Activated CD4-positive, alpha-beta T cell treated with anti-CD3 and anti-CD28 coated beads, Interleukin-2, amount 50 U/mL, for 24 hours (primary cell): ENCODE data around the gene CD36.

ENCODE experiments used
- DNase-seq, 2 donors: peaks; one replicate each; pipeline ENCODE4 v3.0.0-alpha.2; 2020; ENCODE audit warnings: low read depth in 1 of 2, low spot score in 1 of 2

Gene CD36

GRCh38 chr7:80637911-80638765 is at the start of gene CD36:
TSS of gene CD36 (plus strand) at chr7:80638642. CDS start at chr7:80646741, 8,099 bp downstream.
- no peak for DNase-seq

GRCh38 chr7:80589631-80590030 is 48.8 kb upstream of the CD36 start:
- DNase-seq: no peak

- no peak for DNase-seq
Measured at GRCh38 chr7:80591654-80592053, 46.8 kb upstream of the CD36 start.

- DNase-seq: no peak
Measured at GRCh38 chr7:80593869-80594586, 44.4 kb upstream of the CD36 start.

GRCh38 chr7:80596933-80597517 is 41.4 kb upstream of the CD36 start:
- DNase-seq: no peak

- no peak for DNase-seq
Measured at GRCh38 chr7:80597875-80598274, 40.6 kb upstream of the CD36 start.

- no peak for DNase-seq
Measured at GRCh38 chr7:80600046-80600445, 38.4 kb upstream of the CD36 start.

GRCh38 chr7:80601999-80602398 is 36.4 kb upstream of the CD36 start:
- no peak for DNase-seq

- DNase-seq: no peak
Measured at GRCh38 chr7:80603940-80604339, 34.5 kb upstream of the CD36 start.

- no peak for DNase-seq
Measured at GRCh38 chr7:80604436-80604835, 34.0 kb upstream of the CD36 start.

GRCh38 chr7:80607136-80607535 is 31.3 kb upstream of the CD36 start:
- no peak for DNase-seq

- DNase-seq: no peak
Measured at GRCh38 chr7:80608336-80608735, 30.1 kb upstream of the CD36 start.

GRCh38 chr7:80609751-80610150 is 28.7 kb upstream of the CD36 start:
- no peak for DNase-seq

- DNase-seq: no peak
Measured at GRCh38 chr7:80611353-80611752, 27.1 kb upstream of the CD36 start.

GRCh38 chr7:80611779-80612178 is 26.7 kb upstream of the CD36 start:
- DNase-seq: no peak

- DNase-seq: no peak
Measured at GRCh38 chr7:80612880-80613279, 25.6 kb upstream of the CD36 start.

GRCh38 chr7:80613519-80613918 is 24.9 kb upstream of the CD36 start:
- no peak for DNase-seq

- DNase-seq: no peak
Measured at GRCh38 chr7:80614851-80615271, 23.6 kb upstream of the CD36 start.

- no peak for DNase-seq
Measured at GRCh38 chr7:80618096-80618495, 20.3 kb upstream of the CD36 start.

GRCh38 chr7:80619741-80620140 is 18.7 kb upstream of the CD36 start:
- no peak for DNase-seq

- DNase-seq: no peak
Measured at GRCh38 chr7:80622541-80622940, 15.9 kb upstream of the CD36 start.
